ENCODE results near the gene ZMIZ2.
"Not testable (repeated sequence)": the region's sequence is repeated elsewhere in the genome, so short reads cannot be mapped to it uniquely, and the experiment has no call there.

The ZMIZ2 gene

DNA sequence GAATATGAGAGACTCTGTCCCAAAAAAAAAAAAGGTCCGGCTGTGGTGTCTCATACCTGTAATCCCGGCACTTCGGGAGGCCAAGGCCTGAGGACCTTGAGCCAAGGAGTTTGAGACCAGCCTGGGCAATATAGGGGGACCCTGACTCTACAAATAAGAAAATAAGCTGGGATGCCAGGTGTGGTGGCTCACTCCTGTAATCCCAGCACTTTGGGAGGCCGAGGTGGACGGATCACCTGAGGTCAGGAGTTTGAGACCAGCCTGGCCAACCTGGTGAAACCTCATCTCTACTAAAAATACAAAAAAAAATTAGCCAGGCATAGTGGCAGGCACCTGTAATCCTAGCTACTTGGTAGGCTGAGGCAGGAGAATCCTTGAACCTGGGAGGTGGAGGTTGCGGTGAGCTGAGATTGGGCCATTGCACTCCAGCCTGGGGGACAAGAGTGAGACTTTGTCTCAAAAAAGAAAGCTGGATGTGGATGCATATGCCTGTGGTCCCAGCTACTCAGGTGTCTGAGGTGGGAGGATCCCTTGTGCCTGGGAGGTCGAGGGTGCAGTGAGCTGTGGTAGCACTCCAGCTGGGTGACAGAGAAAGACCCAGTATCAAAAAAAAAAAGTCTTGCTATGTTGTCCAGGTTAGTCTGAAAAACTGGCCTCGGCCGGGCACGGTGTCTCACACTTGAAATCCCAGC, 55.3 kb downstream of the ZMIZ2 start:
- DNase-seq (ENCODE audit: low read depth), result not testable (repeated sequence)

DNA sequence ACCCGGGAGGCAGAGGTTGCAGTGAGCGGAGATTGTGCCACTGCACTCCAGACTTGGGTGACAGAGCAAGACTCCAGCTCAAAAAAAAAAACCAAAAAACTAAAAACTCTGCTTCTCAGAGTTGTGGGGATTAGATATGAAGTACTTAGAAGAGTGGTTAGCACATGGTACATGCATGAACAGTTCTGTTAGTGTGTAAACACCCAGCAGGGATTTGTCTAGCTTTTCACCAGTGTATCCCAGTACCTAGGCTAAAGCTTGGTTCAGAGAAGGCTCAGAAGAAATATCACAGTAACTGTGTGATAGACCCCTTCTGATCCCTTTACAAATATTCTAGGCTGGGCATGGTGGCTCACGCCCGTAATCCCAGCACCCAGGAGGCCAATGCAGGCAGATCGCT, 57.3 kb downstream of the ZMIZ2 start:
- no peak for DNase-seq (ENCODE audit: low read depth)

DNA sequence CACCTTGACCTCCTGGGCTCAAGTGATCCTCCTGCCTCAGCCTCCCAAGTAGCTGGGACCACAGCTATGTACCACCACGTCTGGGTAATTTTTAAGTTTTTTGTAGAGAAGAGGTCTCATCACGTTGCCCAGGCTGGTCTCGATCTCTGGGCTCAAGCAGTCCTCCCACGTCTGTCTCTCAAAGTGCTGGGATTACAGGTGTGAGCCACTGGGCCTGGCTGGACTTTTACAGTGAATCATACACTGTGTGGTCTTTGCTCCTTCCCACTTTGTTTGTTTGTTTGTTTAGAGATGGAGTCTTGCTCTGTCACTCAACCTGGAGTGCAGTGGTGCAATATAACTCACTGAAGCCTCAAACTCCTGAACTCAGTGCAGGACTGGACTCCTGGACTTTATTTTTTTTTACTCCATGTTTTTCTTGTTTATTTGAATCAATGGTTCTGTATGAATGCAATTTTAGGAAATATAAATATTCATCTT, 60.3 kb downstream of the ZMIZ2 start:
- DNase-seq (ENCODE audit: low read depth), result no peak

DNA sequence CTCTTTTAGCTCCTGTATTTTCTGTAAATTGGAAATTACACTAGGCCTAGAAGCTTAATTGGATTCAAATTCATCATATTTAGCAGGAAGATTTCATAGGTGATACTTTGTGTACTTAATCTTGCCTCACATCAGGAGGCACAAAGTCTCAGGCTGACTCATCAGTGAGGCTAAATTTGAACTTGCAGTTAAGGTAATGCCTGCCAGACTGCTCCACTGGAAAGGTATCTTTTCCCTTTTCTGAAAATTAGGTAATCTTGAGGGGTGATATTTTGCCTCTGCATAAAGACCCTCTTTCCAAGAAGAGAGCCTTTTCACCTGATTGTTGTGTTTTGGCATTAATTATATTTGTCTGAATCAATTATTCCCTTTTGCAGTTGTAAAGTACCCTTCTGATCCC, 62.4 kb downstream of the ZMIZ2 start:
- DNase-seq (ENCODE audit: low read depth), result no peak

DNA sequence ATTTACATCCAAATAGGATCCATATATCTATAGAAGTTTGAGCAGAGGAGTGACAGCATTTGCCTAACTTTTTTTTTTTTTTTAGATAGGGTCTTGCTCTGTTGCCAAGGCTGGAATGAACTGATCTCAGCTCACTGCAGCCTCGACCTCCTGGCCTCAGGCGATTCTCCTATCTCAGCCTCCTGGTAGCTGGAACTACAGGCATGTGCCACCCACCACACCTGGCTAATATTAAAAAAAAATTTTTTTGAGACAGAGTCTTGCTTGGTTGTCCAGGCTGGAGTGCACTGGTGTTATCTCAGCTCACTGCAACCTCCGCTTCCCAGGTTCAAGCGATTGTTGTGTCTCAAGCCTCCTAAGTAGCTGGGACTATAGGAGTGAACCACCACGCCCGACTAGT, 62.9 kb downstream of the ZMIZ2 start:
- no peak for DNase-seq (ENCODE audit: low read depth)

DNA sequence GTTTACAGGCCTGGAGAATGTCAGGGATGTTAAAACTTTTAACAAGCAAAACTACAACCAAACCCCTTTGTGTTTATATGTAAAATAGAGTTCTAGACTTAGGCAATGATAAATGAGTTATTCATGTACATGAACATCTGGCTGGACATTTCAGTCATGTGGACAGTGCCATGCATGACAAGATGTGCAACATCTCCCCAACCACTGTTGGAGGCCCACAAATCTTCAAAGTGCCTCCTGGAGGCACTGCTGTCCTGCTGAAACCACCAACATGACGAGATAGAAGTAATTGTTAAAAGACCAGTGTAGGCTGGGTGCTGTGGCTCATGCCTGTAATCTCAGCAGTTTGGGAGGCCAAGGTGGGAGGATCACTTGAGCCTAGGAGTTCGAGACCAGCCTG, 66.3 kb downstream of the ZMIZ2 start:
- DNase-seq (ENCODE audit: low read depth), result no peak

DNA sequence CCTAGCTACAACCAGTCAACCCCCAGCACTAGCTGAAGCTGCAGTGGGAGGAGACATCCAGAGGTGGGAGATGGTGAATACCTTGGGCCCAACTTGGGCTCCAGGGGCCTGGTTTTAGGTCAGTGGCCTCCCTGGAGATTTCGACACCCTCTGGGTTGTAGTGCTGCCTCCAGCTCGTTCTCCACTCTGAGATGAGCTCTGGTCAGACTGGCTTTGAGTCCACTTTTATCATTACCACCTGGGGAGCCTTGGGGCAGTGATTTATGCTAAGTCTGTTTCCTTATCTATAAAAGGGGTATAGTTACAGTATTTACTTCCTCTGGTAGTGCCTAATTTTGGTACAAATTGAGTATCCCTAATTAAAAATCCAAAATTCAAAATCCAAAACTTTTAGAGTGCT, 70.6 kb downstream of the ZMIZ2 start:
- DNase-seq (ENCODE audit: low read depth), result no peak

Measured in stimulated activated CD8-positive, alpha-beta memory T cell treated with anti-CD3 and anti-CD28 coated beads, Interleukin-12 subunit alpha, Interleukin-12 subunit beta, amount 100 ng/mL, for 4 hours (primary cell).